RPMI7951 (cell line): ENCODE data around the gene SNX5. TPM values are rescaled to one million over a fixed set of nuclear protein-coding genes. Genes with fewer than 3 reads are reported as not detected.

Experiments used
- total RNA-seq: library from RNA; depleted of rRNA; stranded (reverse); fragments of >200 nt; shearing (Covaris generic); gene quantifications from 2 replicates; pipeline ENCODE4 v1.2.3, GENCODE V29; 2014; rRNA removed

The SNX5 gene
- total RNA-seq, 1 experiment from 2014 or later = 228 TPM

Other genes starting within 250 kb of the SNX5 start
- 25.6 and 26.0 TPM in 2 replicates for gene MGME1, start 224 bp upstream of the SNX5 start, total RNA-seq
- not detected in 2 replicates for gene OVOL2, start 89.1 kb upstream of the SNX5 start, total RNA-seq
- 12.6 and 13.9 TPM in 2 replicates for gene KAT14, start 169.1 kb upstream of the SNX5 start, total RNA-seq
- gene PET117, start 169.1 kb upstream of the SNX5 start, total RNA-seq = 17.9 and 23.8 TPM in 2 replicates